Ishikawa (cell line): ENCODE data around the gene RAB26.

Experiments used
- CEBPB ChIP-seq: IDR thresholded peaks from 2 replicates; pipeline ENCODE4 v1.6.1; 2012
- CREB1 ChIP-seq: IDR thresholded peaks from 2 replicates; pipeline ENCODE4 v1.6.1; 2012; ENCODE audit warnings: low read depth
- EP300 ChIP-seq: IDR thresholded peaks from 2 replicates; pipeline ENCODE4 v1.6.1; 2012; ENCODE audit warnings: borderline replicate concordance
- FOXM1 ChIP-seq: IDR thresholded peaks from 2 replicates; pipeline ENCODE4 v1.6.1; 2012; ENCODE audit warnings: low read depth, borderline replicate concordance
- NFIC ChIP-seq: IDR thresholded peaks from 2 replicates; pipeline ENCODE4 v1.6.1; 2012
- RAD21 ChIP-seq: IDR thresholded peaks from 2 replicates; pipeline ENCODE4 v1.6.1; 2012; ENCODE audit warnings: low read depth
- TAF1 ChIP-seq: IDR thresholded peaks from 2 replicates; pipeline ENCODE4 v1.6.1; 2012; ENCODE audit warnings: low read depth, mild to moderate bottlenecking
- YY1 ChIP-seq: IDR thresholded peaks from 2 replicates; pipeline ENCODE4 v1.6.1; 2012; ENCODE audit warnings: low read depth
- TF ChIP-seq, protein P1 (sequence below): IDR thresholded peaks from 2 replicates; pipeline ENCODE4 v1.6.1; 2012
- TF ChIP-seq, protein P2 (sequence below): IDR thresholded peaks from 2 replicates; pipeline ENCODE4 v1.6.1; 2012
- TF ChIP-seq, protein P3 (sequence below): IDR thresholded peaks from 2 replicates; pipeline ENCODE4 v1.6.1; 2012; ENCODE audit warnings: low read depth, mild to moderate bottlenecking

DNA sequence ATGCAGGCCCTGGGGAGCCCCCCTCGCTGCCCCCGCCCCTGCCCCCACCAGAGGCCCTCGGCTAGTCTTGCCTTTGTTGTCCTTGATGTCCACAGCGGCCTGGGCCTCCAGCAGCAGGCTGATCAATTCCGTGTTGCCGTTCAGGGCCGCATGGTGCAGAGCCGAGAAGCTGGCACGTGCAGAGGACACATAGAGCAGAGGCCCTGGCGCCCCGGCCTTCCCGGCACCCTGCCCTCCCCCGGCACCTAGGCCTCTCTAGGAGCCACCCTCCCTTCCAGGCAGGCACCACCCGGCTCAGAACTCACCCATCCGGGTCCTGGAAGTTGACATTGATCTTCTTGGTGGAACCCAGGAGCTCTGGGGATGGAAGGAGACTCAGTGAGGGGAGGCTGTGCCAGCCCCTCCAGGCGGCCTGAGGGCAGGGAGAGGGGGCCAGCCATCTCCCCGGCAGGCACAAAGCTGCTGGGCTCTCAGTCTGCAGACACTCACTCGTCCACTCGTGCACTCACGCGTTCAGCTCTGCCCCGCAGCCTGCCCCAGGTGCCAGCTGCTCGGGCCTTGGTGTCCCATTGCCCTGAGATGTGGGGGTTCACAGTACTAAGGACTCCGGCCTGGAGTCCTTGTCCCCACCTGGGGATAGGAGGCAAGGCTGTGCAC is 41.7 kb downstream of the RAB26 start:
- no peak for TF ChIP-seq RAD21
- TF ChIP-seq, protein P1, sequence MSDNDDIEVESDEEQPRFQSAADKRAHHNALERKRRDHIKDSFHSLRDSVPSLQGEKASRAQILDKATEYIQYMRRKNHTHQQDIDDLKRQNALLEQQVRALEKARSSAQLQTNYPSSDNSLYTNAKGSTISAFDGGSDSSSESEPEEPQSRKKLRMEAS, result no peak
- no peak for TF ChIP-seq CEBPB
- TF ChIP-seq, protein P2, sequence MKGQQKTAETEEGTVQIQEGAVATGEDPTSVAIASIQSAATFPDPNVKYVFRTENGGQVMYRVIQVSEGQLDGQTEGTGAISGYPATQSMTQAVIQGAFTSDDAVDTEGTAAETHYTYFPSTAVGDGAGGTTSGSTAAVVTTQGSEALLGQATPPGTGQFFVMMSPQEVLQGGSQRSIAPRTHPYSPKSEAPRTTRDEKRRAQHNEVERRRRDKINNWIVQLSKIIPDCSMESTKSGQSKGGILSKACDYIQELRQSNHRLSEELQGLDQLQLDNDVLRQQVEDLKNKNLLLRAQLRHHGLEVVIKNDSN, result no peak
- TF ChIP-seq, protein P3, sequence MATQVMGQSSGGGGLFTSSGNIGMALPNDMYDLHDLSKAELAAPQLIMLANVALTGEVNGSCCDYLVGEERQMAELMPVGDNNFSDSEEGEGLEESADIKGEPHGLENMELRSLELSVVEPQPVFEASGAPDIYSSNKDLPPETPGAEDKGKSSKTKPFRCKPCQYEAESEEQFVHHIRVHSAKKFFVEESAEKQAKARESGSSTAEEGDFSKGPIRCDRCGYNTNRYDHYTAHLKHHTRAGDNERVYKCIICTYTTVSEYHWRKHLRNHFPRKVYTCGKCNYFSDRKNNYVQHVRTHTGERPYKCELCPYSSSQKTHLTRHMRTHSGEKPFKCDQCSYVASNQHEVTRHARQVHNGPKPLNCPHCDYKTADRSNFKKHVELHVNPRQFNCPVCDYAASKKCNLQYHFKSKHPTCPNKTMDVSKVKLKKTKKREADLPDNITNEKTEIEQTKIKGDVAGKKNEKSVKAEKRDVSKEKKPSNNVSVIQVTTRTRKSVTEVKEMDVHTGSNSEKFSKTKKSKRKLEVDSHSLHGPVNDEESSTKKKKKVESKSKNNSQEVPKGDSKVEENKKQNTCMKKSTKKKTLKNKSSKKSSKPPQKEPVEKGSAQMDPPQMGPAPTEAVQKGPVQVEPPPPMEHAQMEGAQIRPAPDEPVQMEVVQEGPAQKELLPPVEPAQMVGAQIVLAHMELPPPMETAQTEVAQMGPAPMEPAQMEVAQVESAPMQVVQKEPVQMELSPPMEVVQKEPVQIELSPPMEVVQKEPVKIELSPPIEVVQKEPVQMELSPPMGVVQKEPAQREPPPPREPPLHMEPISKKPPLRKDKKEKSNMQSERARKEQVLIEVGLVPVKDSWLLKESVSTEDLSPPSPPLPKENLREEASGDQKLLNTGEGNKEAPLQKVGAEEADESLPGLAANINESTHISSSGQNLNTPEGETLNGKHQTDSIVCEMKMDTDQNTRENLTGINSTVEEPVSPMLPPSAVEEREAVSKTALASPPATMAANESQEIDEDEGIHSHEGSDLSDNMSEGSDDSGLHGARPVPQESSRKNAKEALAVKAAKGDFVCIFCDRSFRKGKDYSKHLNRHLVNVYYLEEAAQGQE, result no peak
- TF ChIP-seq YY1, result no peak
- no peak for TF ChIP-seq CREB1
- TF ChIP-seq NFIC, result no peak
- TF ChIP-seq EP300, result no peak
- TF ChIP-seq TAF1, result no peak
- TF ChIP-seq FOXM1, result no peak
